ENCODE results near the gene RBMS3.

Gene RBMS3

GRCh38 chr3:29590461-29590860 lies 309.6 kb downstream of the RBMS3 start:
- no peak for DNase-seq

DNA sequence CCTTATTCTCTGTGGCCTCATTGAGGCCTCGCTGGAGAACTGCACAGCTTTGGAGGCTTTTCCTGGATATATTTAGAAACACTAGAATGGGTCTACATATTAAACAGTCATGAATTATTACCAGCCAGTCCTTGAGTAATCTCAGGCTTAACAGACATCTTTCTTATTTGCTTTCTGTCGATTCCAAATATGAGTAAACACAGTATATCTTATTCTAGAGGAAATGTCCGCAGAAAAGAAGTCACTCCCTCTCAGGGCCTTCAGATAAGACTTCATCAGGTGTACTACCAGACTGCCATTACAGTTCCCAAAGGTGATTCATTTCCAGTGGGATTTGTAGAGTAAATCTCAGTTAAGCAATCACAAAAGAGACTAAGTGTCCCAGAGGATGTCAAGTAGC lies 310.7 kb downstream of the RBMS3 start:
- no peak for DNase-seq

- DNase-seq = no peak
Observed at GRCh38 chr3:29593802-29594201, 312.9 kb downstream of the RBMS3 start.

GRCh38 chr3:29594261-29594660 lies 313.4 kb downstream of the RBMS3 start:
- DNase-seq = no peak

GRCh38 chr3:29597376-29598008 lies 316.6 kb downstream of the RBMS3 start:
- no peak for DNase-seq

DNA sequence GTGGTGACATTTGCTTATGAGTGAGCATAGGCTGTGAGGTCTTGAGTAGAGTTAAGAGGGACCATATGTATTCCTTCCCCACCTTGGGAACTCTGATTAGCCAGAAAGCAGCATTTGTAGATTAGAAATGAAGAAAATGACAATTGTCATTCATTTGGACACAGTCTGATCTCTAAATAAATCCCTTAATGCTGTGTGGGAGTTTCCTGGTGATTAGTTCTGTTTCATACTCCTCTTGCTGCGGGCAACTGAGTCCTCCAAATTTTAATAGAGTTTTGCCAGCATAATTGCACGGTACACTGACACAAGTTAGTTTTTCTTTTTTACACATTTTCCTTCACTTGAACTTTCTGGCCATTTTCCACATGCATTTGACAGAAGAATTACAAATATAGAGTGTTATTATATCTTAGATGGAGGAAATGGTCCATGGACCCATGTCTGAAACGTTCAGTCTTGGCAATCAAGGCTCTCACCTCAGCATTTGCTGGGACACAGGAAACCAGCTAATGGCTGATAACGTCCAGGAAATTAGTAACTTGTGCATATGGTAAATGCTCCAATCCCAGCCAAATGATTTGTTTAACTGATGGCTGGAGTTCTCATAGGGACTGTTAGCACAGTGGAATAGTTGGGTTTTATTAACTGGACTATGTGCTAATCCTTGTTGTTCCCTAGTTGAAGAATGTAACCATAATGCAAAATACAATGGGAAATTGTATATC lies 321.2 kb downstream of the RBMS3 start:
- no peak for DNase-seq

GRCh38 chr3:29605845-29606244 lies 325.0 kb downstream of the RBMS3 start:
- DNase-seq = no peak

DNA sequence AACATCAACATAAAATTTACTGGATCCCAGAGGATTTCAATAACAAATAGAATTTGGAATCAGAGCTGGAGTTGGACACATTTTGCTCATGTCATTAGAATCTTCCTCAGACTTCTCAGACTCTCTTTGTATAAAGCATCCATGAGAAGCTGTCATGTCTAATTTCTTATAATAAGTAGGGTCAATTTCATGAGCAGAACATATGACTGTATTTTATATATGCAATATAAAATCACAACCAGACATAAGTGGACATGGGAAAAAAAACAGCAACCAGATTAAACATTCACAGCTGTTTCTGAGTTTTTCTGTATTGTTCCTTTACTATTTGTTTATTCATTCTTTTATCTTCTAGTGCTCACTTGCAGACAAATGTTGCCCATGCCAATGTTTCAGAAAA lies 325.5 kb downstream of the RBMS3 start:
- no peak for DNase-seq

DNA sequence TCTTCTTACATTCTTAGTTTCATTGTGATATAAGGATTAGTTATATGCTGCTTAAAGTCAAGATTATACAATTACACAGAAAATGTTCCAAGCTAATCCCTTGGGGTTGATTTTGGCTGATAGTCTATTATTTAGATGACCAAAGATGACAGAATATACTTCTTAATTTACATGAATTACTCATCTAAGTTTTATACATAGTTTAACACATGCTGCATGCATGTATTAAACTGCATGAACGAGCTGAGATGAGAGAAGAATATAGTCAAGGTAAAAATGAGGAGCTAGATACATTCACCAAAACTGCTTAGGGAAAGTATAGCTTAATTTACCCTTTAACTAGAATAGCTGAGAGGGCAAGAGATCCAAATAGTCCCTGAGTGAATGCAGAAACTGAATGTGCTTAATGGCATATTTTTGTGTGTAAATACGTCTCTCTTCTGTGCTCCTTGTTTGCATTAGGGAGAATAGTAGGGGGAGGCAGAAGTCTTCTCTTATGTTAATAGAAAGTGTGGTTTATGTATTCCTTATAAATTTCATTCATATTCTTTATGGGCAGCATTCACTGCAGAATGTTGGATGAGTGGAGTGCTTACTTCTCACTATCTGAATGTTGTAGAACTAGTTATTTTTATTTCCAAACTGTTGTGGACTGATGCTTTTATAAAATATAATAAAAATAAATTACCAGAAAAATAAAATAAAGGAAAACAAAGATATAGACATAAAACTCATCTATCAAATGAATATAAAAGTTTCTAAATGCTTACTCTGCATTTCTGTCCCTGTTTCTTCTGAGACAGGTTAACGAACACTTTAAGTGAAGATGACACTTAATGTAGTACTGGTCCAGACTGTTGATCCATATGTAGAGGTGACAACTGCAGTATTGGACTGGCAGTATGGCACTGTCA lies 327.8 kb downstream of the RBMS3 start:
- no peak for DNase-seq

DNA sequence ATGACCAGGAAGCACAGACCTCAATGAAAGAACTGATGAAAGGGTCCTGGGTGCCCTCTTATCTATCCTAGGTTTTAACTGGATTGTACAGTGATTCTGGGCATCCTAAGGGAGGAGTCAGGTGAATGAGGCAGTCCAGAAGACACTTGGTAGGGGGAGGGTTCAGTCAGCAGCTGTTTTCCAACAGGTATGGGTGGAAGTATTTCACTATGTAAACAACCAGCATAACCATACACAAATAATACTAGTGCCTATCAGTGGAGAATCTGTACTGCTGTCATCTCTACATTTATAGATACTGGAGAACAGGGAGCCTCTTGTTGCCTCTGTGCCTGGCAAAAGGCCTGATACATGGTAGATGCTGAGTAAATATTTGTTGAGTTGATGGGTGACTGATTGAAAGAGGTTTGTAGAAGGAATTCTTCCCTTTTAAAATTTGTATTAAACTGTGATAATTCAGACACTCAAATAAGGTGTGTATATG lies 328.5 kb downstream of the RBMS3 start:
- no peak for DNase-seq

GRCh38 chr3:29610781-29611180 lies 329.9 kb downstream of the RBMS3 start:
- DNase-seq = no peak

GRCh38 chr3:29611252-29611651 lies 330.4 kb downstream of the RBMS3 start:
- DNase-seq = no peak

DNA sequence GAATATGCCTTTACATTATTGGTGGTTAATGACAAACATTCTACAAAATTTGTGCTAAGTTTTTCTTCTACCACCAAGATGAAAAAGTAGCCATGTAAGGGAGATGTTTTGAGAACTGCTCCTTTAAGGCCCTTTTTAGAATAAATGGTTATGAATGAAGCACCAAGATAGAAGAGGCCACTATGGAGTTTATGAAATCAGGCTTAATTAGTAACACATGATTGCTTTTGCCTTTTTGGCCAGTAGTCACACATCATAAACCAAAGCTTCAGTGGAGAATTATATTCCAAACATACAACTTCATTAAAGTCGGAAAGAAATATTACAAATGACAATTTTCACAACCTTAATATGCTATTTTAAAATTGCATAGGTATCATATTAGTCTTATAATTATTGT lies 331.7 kb downstream of the RBMS3 start:
- DNase-seq = no peak

- no peak for DNase-seq
Observed at GRCh38 chr3:29614954-29615353, 334.1 kb downstream of the RBMS3 start.

- DNase-seq = no peak
Observed at GRCh38 chr3:29618395-29619282, 337.8 kb downstream of the RBMS3 start.

DNA sequence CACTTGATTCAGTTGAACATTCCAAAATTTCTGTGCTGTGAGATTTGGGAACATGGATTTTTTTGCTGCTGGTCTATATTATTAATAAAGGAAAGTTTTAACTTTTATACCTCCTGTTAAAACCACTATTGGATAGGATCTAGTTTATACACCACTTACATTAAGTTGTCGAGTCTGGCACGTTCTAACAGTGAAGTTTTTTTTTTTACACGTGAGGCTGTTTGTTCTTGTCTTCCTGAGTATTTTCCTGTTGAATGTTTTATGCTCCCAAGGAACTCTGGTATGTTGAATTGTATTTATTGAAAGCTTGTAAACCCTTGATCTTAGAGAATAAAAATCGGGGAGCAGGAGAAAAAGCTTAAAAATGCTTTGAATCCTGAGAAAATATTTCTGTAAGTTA lies 338.8 kb downstream of the RBMS3 start:
- no peak for DNase-seq

DNA sequence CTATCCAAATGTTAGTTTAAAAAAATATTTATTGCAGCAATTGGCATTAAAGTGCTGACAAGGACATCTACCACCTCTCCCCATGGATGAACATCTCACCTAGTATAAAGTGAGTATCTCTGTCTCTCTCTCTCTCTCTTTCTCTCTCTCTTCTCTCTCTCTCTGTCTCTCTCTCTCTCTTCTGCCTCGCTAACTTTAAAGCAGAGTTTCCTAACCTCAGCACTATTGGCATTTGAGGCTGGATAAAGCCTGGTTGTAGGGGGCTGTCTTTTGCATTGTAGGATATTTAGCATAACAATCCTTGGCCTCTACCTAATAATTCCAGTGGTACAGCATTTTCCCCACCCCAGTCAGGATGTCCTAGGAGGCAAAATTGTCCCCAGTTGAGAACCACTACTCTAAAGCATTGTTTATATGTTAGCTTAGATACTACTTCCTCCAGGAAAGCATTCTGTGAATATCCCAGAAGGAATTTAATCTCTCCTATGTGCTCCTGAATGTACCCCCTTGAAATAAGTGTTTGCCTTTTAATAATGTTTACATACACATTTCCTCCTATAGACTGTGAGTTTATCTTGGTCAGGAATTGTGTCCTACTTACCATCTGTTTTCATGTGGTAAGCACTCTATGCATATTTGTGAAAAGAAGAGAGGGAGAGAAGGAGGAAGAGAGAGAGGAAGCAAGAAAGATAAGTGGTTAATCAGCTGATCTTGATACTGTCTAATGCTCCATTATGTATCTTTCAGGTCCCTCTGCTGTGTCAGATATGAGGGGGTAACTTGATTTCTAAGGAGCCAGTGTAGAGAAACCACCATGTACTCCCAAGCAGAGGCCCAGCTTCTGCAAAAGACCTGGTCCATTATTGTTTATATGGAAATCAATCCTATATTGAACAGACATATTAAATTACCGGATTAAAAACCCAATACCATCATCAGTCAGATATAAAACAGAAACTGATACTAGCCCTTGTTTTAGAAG lies 346.6 kb downstream of the RBMS3 start:
- no peak for DNase-seq

- DNase-seq = no peak
Observed at GRCh38 chr3:29628795-29629194, 347.9 kb downstream of the RBMS3 start.

DNA sequence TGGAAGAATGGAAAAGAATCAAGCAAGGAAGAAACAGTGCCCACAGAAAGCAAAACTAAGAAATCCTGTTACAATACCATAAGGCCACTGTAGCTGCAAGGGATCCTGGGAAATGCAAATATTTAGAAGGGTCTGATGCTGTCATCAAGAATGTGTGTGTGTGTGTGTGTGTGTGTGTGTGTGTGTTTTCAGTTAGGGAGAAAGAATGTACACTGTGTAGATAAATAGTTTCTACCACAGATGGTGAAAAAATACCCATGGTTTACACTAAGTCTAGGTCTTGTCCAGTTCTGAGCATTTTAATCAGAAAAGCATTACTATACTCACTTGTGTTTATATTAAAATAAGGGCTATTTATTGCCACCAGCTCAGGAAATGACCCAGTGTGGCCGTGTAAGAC lies 355.0 kb downstream of the RBMS3 start:
- no peak for DNase-seq

DNA sequence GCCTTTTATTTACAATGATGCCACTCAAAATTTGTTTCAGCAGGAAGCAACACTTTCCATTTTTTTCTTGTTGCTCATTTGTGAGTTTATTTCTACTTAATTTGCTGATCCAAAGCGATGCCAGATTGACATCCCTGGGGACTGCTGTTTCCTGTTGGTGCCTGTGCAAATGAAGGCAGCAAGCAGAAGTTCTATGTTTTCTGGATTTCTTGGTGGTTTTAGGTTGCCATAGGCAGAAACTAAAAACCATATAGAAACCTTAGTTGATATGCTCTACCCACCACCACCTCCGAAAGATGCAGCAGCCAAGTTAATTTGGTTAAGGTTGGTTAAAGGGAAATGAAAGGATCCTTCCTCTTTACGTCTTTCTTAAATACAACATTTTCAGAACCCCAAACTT lies 356.2 kb downstream of the RBMS3 start:
- DNase-seq = no peak

Measured in T-helper 2 cell (primary cell).